Measurements from ENCODE around the gene CLSTN3.

The CLSTN3 gene

GRCh38 chr12:7155471-7156034, 25.4 kb downstream of the CLSTN3 start:
- H4K20me1 ChIP-seq (ENCODE audit: control insufficient read depth, insufficient read depth, low read depth, low read length): no peaks in the 10 kb centered on the region
- TF ChIP-seq EZH2phosphoT487 (IDR thresholded peaks at IDR 0.05; ENCODE audit: borderline replicate concordance, low read length): no peak
- TF ChIP-seq CTCF (IDR thresholded peaks at IDR 0.05; ENCODE audit: low read depth, low read length, poor library complexity, severe bottlenecking): no peak
- no peaks in the 10 kb centered on the region for H3K9me3 ChIP-seq (ENCODE audit: control insufficient read depth, insufficient read depth, low read length)
- H3K4me3 ChIP-seq (ENCODE audit: low read length): no peak overlapping the region
- no peaks in the 10 kb centered on the region for H3K27me3 ChIP-seq (ENCODE audit: control insufficient read depth, low read length)
- H3K9me2 ChIP-seq (replicated peaks; ENCODE audit: control insufficient read depth, low read length): no peaks in the 10 kb centered on the region
- H3K4me2 ChIP-seq (ENCODE audit: low read length): no peak overlapping the region
- H3K27ac ChIP-seq (ENCODE audit: low read depth, low read length): no peak overlapping the region
- no peaks in the 10 kb centered on the region for H3K4me1 ChIP-seq (ENCODE audit: control insufficient read depth, low read length)
- no peaks in the 10 kb centered on the region for H3F3A ChIP-seq (ENCODE audit: control insufficient read depth, insufficient read depth)
- H3K36me3 ChIP-seq (ENCODE audit: control insufficient read depth, low read length): no peaks in the 10 kb centered on the region
- H3K79me2 ChIP-seq (ENCODE audit: control insufficient read depth, low read length): no peaks in the 10 kb centered on the region

- Histone ChIP-seq H3K27me3 (ENCODE audit: control insufficient read depth, low read length) (no peaks in the 10 kb centered on the region), H3K27ac (ENCODE audit: low read depth, low read length) (no peak overlapping the region), H3K4me1 (ENCODE audit: control insufficient read depth, low read length) (no peaks in the 10 kb centered on the region), H3K36me3 (ENCODE audit: control insufficient read depth, low read length) (no peaks in the 10 kb centered on the region), H3K4me2 (ENCODE audit: low read length) (no peak overlapping the region), H3K9me3 (ENCODE audit: control insufficient read depth, insufficient read depth, low read length) (no peaks in the 10 kb centered on the region), H3K79me2 (ENCODE audit: control insufficient read depth, low read length) (no peaks in the 10 kb centered on the region), H4K20me1 (ENCODE audit: control insufficient read depth, insufficient read depth, low read depth, low read length) (no peaks in the 10 kb centered on the region), H3F3A (ENCODE audit: control insufficient read depth, insufficient read depth) (no peaks in the 10 kb centered on the region), H3K4me3 (ENCODE audit: low read length) (no peak overlapping the region), H3K9me2 (replicated peaks; ENCODE audit: control insufficient read depth, low read length) (no peaks in the 10 kb centered on the region)
- TF ChIP-seq EZH2phosphoT487 (IDR thresholded peaks at IDR 0.05; ENCODE audit: borderline replicate concordance, low read length) (no peak), CTCF (IDR thresholded peaks at IDR 0.05; ENCODE audit: low read depth, low read length, poor library complexity, severe bottlenecking) (no peak)
Measured at GRCh38 chr12:7156259-7157197, 26.4 kb downstream of the CLSTN3 start.

DNA sequence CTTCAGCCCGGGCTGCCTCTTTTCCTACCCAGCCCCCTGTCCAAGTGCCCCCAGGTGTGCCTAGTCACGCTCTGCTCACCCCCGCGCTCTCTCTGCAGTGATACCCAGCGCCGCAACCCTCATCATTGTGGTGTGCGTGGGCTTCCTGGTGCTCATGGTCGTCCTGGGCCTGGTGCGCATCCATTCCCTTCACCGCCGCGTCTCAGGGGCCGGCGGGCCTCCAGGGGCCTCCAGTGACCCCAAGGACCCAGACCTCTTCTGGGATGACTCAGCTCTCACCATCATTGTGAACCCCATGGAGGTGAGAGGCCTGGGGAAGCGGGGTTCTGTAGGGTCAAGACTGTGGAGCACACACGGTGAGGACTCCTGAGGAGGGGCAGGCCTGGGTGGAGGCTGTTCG, 27.2 kb downstream of the CLSTN3 start:
- no peak overlapping the region for H3K4me2 ChIP-seq (ENCODE audit: low read length)
- no peaks in the 10 kb centered on the region for H3K36me3 ChIP-seq (ENCODE audit: control insufficient read depth, low read length)
- no peaks in the 10 kb centered on the region for H3K9me3 ChIP-seq (ENCODE audit: control insufficient read depth, insufficient read depth, low read length)
- H3K79me2 ChIP-seq (ENCODE audit: control insufficient read depth, low read length): no peaks in the 10 kb centered on the region
- no peaks in the 10 kb centered on the region for H3K4me1 ChIP-seq (ENCODE audit: control insufficient read depth, low read length)
- no peaks in the 10 kb centered on the region for H3K9me2 ChIP-seq (replicated peaks; ENCODE audit: control insufficient read depth, low read length)
- H3K27me3 ChIP-seq (ENCODE audit: control insufficient read depth, low read length): no peaks in the 10 kb centered on the region
- no peak overlapping the region for H3K27ac ChIP-seq (ENCODE audit: low read depth, low read length)
- H3K4me3 ChIP-seq (ENCODE audit: low read length): no peak overlapping the region
- TF ChIP-seq CTCF (IDR thresholded peaks at IDR 0.05; ENCODE audit: low read depth, low read length, poor library complexity, severe bottlenecking): no peak
- TF ChIP-seq EZH2phosphoT487 (IDR thresholded peaks at IDR 0.05; ENCODE audit: borderline replicate concordance, low read length): no peak
- H4K20me1 ChIP-seq (ENCODE audit: control insufficient read depth, insufficient read depth, low read depth, low read length): no peaks in the 10 kb centered on the region
- no peaks in the 10 kb centered on the region for H3F3A ChIP-seq (ENCODE audit: control insufficient read depth, insufficient read depth)
